ENCODE results near the gene FAM120A.

FAM120A gene

DNA sequence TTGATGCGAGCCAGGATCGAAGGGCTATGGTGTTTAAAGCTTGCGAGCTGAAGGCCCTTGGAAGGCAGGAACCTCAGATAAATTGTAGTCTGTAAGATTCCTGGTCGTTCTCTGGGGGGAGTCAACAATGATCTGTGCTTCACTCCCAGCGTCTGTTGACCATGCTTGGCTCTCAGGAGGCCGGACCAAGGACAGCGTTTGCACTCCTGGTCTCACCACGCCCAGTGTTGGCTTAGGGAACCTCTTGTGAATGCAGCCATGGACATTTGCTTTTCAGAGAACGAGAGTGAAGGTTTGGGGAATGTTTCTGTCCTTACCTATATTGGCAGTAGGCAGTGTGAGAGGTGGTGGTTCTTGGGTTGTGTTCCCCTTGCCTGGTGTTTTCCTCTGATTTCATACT, 62.1 kb downstream of the FAM120A start:
- no peak for DNase-seq

DNA sequence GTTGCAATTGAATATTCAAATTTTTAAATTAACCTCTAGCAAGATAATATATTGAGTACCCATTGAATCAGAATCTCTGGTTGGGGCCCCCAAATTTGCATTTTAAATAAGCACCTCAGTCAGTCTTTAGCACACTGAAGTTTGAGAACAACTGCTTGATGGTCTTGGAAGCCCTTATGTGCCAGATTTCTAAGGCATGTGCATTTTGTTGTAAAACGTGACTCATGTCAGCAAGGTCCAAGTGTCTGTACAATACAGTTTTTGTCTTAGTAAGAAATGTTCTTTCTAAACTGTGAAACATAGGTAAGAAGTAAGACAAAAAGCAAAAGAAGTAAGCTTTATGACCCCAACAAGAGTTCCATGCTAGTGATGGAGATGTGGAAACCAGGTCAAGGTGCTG, 65.8 kb downstream of the FAM120A start:
- no peak for DNase-seq

DNA sequence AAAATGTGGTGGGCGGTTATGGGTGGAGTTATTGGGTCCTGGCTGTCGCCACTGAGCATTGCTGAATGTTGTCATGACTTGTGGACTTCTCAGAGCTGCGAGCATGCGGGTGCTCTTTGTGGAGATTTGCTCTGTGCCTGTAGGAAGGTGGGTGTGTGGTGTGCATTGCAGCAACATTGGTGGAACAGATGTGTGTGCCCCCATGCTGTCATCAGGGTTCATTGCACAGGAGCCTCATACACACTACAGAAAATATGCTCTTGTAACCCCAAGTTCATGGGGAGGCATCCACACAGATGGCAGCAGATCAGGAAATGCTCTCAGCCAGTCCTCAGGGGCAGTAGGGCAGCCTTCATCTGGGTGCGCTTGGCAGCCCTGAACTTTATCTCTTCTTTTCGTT, 69.0 kb downstream of the FAM120A start:
- DNase-seq = no peak

DNA sequence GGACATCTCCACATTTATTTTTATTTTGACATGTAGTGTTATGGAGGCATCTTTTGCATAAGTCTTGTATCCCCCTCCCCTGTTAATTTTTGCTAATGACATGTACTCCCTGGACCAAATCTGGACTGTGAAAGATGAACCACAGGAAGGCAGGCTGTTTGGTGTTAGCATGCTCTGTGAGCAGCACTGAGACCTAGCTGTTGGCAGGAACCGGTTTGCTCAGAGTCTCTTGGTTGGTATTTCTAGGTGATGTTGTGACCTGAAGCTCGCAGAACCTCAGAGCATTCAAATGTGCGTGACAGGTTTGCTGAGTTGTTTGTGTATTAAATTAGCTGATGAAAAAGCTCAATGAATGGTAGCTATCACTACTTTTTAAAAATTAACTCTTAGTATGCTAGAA, 71.3 kb downstream of the FAM120A start:
- no peak for DNase-seq

DNA sequence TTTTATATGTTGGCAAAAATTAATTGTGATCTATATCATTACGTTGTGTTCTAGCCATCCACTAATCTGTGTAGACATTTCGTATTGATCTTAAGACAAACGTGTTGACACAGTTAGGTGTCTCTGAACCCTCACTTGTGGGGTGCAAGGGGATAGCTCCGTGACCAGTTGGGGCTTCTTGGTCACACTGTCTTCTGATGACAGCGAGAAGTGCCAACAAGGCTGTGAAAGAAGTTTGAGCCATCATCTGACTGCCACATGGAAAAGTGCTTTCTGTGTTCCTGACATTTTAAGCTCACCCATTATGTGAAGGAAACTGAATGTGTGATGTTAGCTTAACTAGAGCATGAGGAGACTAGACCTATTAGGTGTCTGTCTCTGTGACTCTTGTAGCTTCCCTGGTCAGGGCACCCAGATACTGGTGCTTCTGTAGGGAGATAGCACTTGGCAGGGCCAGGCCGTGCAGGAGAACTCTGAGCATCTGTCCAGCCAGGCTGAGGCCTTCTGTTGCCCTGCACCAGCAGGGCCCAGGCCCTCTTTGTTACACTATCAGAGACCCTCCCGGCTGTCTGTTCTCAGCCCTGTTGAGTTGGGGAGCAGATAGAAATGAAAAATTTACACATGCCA, 72.1 kb downstream of the FAM120A start:
- DNase-seq = no peak

DNA sequence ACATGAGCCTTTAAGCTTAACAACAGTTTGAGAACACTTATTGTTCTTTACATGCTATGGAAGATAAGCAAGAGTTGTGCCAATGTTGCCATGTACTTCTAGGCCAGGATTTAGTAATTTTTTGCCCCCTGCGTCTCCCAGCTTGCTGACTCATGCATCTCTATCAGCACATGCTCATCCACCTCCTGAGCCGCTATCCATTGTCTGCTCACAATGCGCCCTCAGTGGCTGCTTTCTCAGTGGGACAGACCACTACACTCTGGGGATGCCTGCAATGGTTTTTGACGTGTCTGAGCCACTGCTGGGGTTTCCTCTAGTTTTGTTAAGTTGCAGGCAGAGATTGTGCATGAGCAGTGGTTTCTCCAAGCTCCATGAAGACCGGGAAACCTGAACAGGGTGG, 74.0 kb downstream of the FAM120A start:
- no peak for DNase-seq

DNA sequence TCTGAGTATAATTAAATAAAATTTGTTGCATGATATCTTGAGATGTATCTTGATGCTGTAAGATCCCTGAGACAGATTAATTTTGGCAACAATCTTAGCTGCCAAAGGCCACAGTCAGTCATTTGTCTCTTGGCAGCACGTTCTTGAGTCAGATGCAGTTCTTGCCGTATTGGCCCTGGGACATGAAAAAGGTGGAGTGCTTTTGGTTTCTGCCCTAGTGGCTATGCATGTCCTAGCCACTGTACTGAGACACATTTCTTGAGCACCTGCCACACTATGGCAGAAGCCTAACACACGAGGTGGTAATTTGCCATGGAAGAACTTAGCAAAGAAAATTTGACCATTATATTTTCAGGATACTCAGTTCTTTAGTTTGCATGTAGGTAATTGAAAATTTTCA, 79.9 kb downstream of the FAM120A start:
- DNase-seq = no peak

DNA sequence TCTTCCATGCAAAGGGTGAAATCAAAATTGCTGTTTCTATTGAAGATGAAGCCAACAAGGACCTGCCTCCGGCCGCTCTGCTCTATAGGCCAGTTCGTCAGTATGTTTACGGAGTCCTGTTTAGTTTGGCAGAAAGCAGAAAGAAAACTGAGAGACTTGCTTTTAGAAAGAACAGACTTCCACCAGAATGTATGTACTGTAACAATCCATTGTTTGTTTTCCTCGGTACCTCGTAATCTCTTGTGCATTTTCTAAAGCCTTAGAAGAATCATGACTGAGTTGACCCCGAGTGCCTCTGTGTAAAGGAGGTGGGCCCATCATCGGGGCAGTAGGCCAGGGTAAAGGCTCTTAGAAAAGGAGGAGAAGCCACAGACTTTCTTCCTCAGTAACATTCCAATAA, 80.7 kb downstream of the FAM120A start:
- DNase-seq = no peak

DNA sequence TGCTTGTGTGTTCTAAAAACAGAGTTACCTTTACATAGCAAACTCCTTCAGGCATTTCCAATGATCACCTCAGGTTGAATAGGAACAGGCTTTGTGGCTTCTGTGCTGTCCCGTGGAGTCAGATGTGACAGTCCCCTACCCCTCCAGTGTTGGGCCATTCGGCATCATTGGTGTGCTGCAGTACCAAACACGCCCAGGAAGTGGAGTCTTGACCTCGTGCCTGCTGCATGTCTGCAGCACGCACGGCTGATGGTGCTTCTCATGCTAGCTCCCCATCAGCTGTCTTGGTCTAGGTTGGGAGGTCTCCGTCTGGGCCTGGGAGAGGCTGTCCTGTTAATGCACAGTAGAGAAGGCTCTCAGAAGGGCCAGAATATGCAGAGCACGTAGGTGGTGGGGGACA, 82.4 kb downstream of the FAM120A start:
- DNase-seq = no peak

DNA sequence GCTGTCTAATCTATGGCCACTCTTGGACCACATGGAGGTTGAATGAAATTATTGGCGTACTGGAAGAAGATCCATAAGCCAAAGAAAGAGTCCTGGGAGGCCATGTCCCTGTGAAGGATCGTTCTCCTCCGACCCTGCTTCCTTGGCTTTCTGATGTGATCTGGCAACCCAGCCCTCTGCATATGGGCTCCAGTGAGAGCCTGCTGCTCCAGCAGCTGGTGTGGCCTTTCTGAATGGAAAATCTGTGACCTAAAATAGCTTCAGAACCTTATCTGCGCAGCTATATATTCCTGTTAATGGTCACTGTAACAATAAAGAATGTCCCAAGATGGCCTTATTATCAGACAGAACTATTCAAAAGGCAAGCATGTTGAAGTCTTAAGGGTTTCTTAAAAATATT, 84.7 kb downstream of the FAM120A start:
- DNase-seq = no peak

DNA sequence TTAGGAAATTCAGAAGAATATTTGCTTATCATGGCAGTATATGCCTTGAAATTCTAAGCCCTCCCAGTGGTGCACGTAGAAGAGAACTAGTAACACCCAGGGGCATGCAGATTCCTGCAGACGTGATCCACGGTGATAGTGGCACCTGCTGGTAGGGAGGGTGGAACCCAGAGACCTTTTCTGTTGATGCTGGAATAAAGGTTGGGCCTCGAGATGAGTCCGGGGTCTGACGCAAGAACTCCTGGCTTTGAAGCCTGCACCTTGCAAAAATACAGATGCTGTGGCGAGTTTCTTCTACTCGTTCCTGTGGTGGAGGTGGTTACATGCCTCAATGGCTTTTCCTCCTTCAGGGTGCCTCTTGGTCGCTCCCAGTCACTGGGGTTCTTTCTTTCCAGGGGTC, 85.4 kb downstream of the FAM120A start:
- DNase-seq = no peak

DNA sequence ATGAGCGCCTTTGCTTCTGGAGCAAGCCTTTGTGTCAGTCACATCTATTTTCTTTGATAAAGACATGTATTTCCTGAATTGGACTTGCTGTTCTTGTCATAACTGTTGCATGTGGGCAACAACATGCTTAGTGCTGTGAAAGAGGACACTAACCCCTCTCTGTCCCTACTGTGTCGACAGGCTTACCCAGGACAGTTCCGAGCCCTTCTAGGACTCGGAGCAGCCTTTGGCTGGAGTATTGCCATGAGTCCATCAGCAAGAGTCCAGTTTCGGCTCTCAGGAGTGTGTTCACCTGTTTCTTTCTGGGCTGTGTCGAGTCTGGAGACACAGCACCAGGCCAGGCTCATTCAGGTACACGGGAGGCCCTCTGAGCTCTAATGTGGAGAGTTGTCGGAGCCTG, 88.8 kb downstream of the FAM120A start:
- DNase-seq = no peak

DNA sequence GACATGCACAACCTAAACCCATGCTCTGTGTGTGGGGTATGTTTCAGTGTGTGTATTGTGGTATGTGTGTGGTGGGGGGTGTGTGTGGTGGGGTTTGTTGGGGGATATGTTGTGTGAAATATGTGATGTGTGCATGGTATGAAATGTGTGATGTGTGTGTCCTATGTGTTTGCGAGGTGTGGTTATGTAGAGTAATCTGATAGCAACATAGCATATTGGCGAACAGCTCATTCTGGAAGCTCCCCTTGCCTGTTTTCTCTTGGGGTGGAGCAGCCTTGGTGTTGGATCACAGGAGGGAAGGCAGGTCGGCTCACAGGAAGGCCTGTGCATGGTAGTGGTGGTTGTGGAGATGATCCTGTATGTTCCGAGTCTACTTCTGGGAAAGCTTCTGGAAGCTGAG, 89.5 kb downstream of the FAM120A start:
- no peak for DNase-seq

DNA sequence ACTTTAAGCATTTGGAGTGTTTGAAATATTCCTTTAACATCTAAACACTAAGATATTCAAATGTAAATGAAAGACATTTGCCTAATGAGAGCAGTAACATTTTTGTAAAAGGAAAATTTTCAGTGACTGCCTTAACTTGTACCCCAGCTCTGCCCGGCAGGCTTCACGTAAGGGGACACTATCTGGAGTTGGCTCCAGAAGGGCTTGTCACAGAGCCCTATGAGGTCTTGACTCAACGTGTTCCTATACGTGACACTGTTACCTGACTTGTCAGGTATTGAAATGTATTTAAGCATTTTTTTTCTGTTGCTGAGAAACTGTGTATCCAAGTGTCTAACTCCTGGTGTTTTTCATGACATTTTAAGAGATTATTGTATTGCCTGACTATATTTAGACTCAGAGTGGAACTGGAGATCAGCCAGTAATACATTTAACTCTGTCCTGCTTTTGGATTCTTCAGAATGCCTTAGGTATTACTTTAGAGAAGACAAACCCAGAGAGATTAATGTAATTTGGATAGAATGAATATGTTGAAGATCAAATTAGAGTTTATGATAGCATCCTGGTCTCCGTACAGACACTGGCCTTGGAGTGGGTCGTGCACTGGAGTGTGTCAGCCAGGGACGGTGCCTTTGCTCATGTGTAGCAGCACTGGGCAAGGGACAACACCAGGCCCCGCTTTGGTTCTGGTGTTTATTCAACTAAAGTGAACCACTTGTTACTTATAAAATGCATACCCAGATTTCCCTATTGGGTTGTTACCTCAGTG, 90.3 kb downstream of the FAM120A start:
- DNase-seq = no peak

DNA sequence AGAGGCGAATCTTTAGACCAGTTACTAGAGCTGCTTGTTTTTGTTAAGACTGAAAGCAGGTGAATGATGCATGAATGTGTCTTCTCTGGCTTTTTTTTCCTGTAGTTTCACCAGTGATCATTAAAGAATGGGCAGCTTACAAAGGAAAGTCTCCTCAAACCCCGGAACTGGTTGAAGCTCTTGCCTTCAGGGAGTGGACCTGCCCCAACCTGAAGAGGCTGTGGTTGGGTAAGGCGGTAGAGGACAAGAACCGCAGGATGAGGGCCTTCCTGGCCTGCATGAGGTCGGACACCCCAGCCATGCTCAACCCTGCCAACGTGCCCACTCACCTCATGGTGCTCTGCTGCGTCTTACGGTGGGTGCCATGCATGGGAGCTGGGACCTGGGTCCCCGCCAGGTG, 91.6 kb downstream of the FAM120A start:
- DNase-seq = no peak

DNA sequence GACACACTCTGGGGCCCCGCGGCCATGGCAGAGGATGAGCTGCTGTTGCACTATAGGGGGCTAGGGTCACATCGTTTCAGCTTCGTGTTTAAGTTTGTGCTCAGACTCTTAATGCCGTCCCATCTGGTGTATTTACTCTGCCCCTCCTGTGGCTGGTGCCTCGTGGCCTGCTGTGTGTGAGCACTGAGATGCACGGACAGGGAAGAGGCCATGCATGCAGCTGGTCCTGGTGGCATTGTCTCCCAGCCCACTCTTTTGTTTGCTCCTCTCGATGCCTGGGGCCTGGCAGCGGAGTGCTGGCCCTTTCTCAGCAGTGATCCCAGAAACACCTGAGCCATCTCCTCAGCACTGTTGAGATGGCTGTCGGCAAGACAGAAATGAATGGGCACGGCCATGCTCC, 94.9 kb downstream of the FAM120A start:
- DNase-seq = no peak

DNA sequence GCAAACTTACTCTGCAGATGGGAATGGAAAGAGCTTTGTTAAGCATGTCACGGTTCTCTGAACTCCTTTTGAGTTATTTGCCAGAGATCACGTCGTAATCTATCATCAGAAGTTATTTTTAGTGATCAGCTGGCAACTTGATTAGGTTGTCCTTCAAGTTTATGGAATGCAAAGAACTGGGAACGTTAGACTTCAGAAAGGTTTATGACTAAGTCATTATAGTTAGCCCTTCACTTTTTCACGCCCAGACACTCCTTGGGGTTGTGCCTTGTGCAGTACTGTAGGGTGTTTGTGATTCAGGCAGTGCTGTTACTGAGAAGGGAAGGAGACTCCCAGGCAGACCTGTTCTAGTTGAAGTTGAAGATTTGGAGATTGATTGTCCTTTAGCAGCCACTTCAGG, 98.1 kb downstream of the FAM120A start:
- no peak for DNase-seq

DNA sequence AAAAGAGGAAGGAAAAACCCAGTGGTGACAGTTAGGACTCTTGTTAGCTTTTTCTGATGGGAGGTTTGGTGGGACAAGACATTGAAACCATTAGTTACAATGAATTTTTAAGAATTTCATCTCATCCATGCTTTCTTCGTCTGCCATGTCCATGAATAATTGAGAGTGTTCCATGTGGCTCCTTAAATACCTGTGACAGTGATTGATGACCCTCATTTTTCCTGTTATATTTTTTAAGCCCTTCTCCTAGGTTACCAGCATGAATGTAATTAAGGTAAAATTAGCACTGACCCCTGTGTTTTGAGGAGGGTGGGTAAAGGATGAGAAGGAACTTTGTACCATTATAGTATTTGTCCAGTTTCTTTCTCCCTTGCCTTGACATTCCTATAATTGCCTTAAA, 101.4 kb downstream of the FAM120A start:
- DNase-seq = no peak

DNA sequence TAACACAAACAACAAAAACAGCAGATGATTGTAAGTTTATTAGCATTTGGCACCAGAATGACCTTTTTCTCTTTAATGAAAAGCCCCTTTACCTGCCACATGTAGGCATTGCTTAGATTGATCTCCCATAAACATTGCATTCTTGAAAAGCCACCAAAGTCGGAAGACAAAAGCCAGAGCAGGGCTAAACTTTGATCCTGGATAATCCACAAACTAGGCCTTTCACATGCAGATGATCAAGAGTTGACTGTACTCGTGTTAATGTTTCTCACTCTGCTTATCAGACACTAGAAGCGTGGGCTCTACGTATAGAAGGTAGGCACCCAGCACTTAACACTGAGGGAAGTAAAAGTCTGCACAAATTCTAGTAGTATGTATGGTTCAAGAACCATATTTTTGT, 103.9 kb downstream of the FAM120A start:
- DNase-seq = no peak

DNA sequence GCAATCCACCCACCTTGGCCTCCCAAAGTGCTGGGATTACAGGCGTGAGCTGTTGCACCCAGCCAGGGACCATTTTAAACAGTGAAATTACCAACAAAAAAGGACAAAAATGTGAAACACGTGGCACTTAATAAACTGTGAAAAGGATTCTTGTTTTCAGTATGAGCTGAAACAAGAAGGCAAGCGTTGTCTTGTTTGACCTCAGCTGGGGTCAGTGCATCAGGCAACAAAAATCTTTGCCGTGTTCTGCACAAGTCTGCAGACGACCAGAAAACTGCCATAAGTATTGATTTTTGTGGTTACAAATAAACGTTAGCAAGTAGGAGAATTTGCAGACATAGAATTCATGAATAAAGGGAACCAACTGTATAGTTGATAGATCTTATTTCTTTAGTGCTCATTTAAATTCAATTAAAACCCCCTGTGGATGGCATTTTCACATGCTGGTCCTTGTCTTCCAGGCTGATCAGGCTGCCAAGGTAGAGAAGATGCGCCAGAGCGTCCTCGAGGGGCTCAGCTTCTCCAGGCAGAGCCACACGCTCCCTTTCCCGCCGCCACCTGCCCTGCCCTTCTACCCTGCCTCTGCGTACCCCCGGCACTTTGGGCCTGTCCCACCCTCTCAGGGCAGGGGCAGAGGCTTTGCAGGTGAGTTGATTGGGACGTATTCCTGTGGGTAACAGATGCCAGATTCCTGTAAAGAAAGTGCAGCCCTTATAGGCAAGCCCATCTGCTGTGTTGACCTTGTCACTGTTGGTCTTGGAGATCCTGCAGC, 106.1 kb downstream of the FAM120A start:
- DNase-seq = no peak

DNA sequence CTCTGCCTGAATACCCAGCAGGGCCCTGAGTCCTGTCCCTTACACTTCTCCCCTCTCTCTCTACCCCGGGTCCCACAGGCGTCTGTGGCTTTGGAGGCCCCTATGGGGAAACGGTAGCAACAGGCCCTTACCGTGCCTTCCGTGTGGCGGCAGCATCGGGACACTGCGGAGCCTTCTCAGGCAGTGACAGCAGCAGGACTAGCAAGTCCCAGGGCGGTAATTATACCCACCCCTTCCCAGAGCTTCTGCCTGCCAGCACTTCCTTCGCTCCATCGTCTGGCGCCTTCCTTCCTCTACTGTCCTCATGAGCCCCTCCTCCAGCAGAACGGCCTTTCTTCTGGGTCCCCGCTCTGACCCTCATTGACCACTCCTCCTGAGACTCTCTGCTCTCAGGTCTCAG, 107.0 kb downstream of the FAM120A start:
- no peak for DNase-seq

DNA sequence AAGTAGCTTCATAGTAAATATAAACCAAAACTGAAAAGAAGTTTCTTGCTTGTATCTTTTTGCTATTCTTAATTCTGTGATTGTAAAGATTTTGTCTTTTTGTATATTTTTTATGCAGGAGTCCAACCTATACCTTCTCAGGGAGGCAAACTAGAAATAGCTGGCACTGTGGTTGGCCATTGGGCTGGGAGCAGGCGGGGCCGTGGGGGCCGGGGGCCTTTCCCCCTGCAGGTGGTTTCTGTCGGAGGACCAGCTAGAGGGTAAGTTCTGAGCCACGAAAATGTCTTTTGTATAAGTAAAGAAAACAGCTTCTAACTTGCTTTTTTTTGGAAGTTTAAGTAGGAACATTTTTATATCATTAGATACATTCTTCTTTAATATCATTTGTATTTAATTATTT, 109.5 kb downstream of the FAM120A start:
- no peak for DNase-seq

DNA sequence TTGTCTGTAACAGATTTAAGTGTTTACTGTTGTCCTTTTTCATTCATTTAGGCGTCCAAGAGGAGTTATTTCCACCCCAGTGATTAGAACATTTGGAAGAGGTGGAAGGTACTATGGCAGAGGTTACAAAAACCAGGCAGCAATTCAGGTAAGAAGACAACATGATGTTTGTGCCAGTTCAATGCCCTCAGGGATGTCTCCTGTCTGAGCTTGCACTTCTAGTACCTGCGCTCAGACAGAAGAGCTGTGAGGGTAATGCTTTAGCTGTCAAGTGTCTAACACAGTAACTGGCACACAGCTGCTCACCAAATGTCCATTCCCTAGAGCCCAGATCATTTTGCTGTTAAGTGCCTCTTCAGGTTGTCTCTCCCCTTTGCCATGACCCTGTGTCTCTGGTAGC, 110.7 kb downstream of the FAM120A start:
- no peak for DNase-seq

DNA sequence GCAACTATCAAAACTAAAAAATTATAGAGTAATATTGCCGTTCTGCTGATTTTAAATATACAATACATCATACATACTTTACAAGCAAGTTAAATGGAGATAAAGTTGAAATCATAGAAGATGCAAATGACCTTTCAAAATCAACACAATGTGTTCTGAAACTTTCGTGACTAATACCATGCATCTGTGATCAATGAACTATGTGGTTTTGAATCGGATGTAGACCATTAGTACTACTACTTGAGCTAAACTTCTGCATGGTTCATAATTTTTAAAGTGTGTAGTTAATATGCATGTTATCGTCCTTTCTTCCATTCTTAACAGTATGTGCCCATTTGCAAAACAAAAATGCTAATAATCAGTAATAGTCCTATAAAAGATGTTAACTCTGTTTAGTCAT, 113.6 kb downstream of the FAM120A start:
- no peak for DNase-seq
